ENCODE data around the gene UTP18. TPM values are rescaled to one million over a fixed set of nuclear protein-coding genes. Genes with fewer than 3 reads are reported as not detected.

UTP18 gene
- total and polyA plus RNA-seq, 2 donors from 2014 or later = 28.8 to 31.1 TPM

GRCh38 chr17:51344532-51344931 lies 84.2 kb downstream of the UTP18 start:
- FAIRE-seq = no peak

GRCh38 chr17:51346218-51346982 lies 86.1 kb downstream of the UTP18 start:
- no peak for TF ChIP-seq CTCF (IDR thresholded peaks at IDR 0.05; ENCODE audit: borderline replicate concordance, extremely low read depth, insufficient read depth)
- no peaks in the 10 kb centered on the region for H3K4me1 ChIP-seq (ENCODE audit: control insufficient read depth in 2 of 3, insufficient read depth in 2 of 3, low read depth in 1 of 3, low read length in 3 of 3)
- H3K4me3 ChIP-seq (ENCODE audit: low read length in 3 of 3) = no peak overlapping the region
- no peaks in the 10 kb centered on the region for H3K36me3 ChIP-seq (ENCODE audit: control insufficient read depth in 2 of 3, insufficient read depth in 3 of 3, low read length in 3 of 3)
- FAIRE-seq = no peak
- H3K9me3 ChIP-seq (ENCODE audit: control insufficient read depth in 2 of 3, insufficient read depth in 1 of 3, low read length in 3 of 3) = no peaks in the 10 kb centered on the region
- intact Hi-C loops (cut with DNase I) = no loop called here
- H3K27me3 ChIP-seq (ENCODE audit: control insufficient read depth, insufficient read depth, low read length) = no peaks in the 10 kb centered on the region
- DNase-seq = no peak
- no peak overlapping the region for H3K9ac ChIP-seq (ENCODE audit: low read length in 3 of 3)
- no peak overlapping the region for H3K27ac ChIP-seq (ENCODE audit: low read depth in 2 of 2, low read length in 2 of 2)

More at GRCh38 chr17:51344532-51344931, 84.2 kb downstream of the UTP18 start:
- intact Hi-C loops (cut with DNase I) = no loop called here
- Histone ChIP-seq H3K9me3 (ENCODE audit: control insufficient read depth in 2 of 3, insufficient read depth in 1 of 3, low read length in 3 of 3) (no peaks in the 10 kb centered on the region), H3K4me1 (ENCODE audit: control insufficient read depth in 2 of 3, insufficient read depth in 2 of 3, low read depth in 1 of 3, low read length in 3 of 3) (no peaks in the 10 kb centered on the region), H3K4me3 (ENCODE audit: low read length in 3 of 3) (no peak overlapping the region), H3K27ac (ENCODE audit: low read depth in 2 of 2, low read length in 2 of 2) (no peak overlapping the region), H3K27me3 (ENCODE audit: control insufficient read depth, insufficient read depth, low read length) (no peaks in the 10 kb centered on the region), H3K36me3 (ENCODE audit: control insufficient read depth in 2 of 3, insufficient read depth in 3 of 3, low read length in 3 of 3) (no peaks in the 10 kb centered on the region), H3K9ac (ENCODE audit: low read length in 3 of 3) (no peak overlapping the region)
- TF ChIP-seq CTCF (IDR thresholded peaks at IDR 0.05; ENCODE audit: borderline replicate concordance, extremely low read depth, insufficient read depth) = no peak
- peak in 2 of 5 donors; percentile 12 to 16 for DNase-seq

Other genes with a start within 250 kb of the UTP18 start
- 93.3 TPM for gene SPAG9, start 139.7 kb upstream of the UTP18 start, total RNA-seq
- 15.4 TPM for gene SPAG9, start 139.7 kb upstream of the UTP18 start, polyA plus RNA-seq (ENCODE audit: insufficient read depth, low read depth, low replicate concordance)
- 55.9 TPM for gene NME1, start 107.0 kb upstream of the UTP18 start, total RNA-seq
- gene NME1, start 107.0 kb upstream of the UTP18 start, polyA plus RNA-seq (ENCODE audit: insufficient read depth, low read depth, low replicate concordance) = 112 TPM
- 412 TPM for gene NME2, start 94.1 kb upstream of the UTP18 start, total RNA-seq
- gene NME2, start 94.1 kb upstream of the UTP18 start, polyA plus RNA-seq (ENCODE audit: insufficient read depth, low read depth, low replicate concordance) = 736 TPM
- 14.9 TPM for gene MBTD1, start 497 bp upstream of the UTP18 start, total RNA-seq
- gene MBTD1, start 497 bp upstream of the UTP18 start, polyA plus RNA-seq (ENCODE audit: insufficient read depth, low read depth, low replicate concordance) = 4.8 TPM

All from kidney (tissue), 14 donors.